ENCODE data around the gene C6orf89. TPM values are rescaled to one million over a fixed set of nuclear protein-coding genes. Genes with fewer than 3 reads are reported as not detected.
A peak's percentile ranks its signal among the peaks of the same experiment; 100 is the strongest.

C6orf89 gene
- polyA plus RNA-seq, 3 donors, result 19.2 to 37.5 (median 29.2) TPM

DNA sequence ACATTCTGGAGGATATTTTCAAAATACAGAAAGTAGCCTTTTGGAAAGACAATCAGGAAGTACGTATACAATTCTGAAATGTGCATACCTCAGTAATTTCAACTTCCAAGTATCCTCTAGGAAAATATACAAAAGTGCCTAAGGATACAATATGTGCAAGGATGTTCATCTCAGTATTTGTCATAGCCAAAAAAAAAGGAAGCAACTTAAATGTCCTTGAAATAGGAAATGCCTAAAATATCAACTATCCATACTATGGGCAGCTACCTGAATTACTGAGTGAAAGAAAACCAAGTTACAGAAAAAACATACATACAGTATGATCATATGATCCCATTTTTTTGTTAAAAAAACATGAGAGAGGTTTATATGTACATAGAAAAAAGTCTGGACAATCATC, 12.6 kb upstream of the C6orf89 start:
- Mint-ChIP-seq H3K4me3 (no peak overlapping the region), H3K36me3 (peaks cover 21 to 28% of the 10 kb centered on the region in 2 donors), H3K27ac (peak overlapping the region in 2 of 7 donors; percentile 19 to 98), H3K9me3 (peaks cover 0 to 4% (median 0%) of the 10 kb centered on the region in 7 donors), H3K4me1 (peaks cover 25% of the 10 kb centered on the region), H3K27me3 (ENCODE audit: low read depth in 3 of 3) (peaks cover 0 to 3% (median 2%) of the 10 kb centered on the region in 3 donors)
- intact Hi-C loops (cut with micrococcal nuclease), result no loop called here
- Histone ChIP-seq H2AFZ (ENCODE audit: insufficient read depth, low read depth, low read length, poor library complexity, severe bottlenecking) (peak overlapping the region; percentile 99), H3K4me1 (ENCODE audit: control insufficient read depth in 1 of 2, insufficient read depth in 2 of 2, low read length in 2 of 2) (peaks cover 15 to 23% of the 10 kb centered on the region in 2 donors), H3K4me3 (replicated peaks in 1 of 3; ENCODE audit: low read depth in 2 of 3, low read length in 3 of 3) (peak overlapping the region in 1 of 3 experiments; percentile 98), H3K9ac (ENCODE audit: insufficient read depth, low read length, poor library complexity, severe bottlenecking) (no peak overlapping the region), H4K20me1 (ENCODE audit: insufficient read depth, low read length) (no peaks in the 10 kb centered on the region), H3K27me3 (ENCODE audit: control insufficient read depth in 2 of 2, insufficient read depth in 2 of 2, low read length in 2 of 2) (no peaks in the 10 kb centered on the region), H3K4me2 (replicated peaks; ENCODE audit: extremely low read depth, low read length, poor library complexity, severe bottlenecking) (peak overlapping the region; percentile 93), H3K27ac (ENCODE audit: low read depth in 1 of 2, low read length in 2 of 2) (no peak overlapping the region), H3K36me3 (replicated peaks in 1 of 2; ENCODE audit: control insufficient read depth in 1 of 2, insufficient read depth in 2 of 2, low read length in 2 of 2) (peaks cover 12 to 27% of the 10 kb centered on the region in 2 donors), H3K9me3 (replicated peaks in 1 of 2; ENCODE audit: control insufficient read depth in 1 of 2, insufficient read depth in 1 of 2, low read length in 2 of 2) (no peaks in the 10 kb centered on the region), H3K79me2 (ENCODE audit: insufficient read depth, low read length) (peaks cover 53% of the 10 kb centered on the region)
- TF ChIP-seq CTCF (IDR thresholded peaks at IDR 0.05), result no peak
- no peak for DNase-seq
- no CpG with 5 or more reads among the region's 1 CpG for WGBS (ENCODE audit: insufficient coverage)

DNA sequence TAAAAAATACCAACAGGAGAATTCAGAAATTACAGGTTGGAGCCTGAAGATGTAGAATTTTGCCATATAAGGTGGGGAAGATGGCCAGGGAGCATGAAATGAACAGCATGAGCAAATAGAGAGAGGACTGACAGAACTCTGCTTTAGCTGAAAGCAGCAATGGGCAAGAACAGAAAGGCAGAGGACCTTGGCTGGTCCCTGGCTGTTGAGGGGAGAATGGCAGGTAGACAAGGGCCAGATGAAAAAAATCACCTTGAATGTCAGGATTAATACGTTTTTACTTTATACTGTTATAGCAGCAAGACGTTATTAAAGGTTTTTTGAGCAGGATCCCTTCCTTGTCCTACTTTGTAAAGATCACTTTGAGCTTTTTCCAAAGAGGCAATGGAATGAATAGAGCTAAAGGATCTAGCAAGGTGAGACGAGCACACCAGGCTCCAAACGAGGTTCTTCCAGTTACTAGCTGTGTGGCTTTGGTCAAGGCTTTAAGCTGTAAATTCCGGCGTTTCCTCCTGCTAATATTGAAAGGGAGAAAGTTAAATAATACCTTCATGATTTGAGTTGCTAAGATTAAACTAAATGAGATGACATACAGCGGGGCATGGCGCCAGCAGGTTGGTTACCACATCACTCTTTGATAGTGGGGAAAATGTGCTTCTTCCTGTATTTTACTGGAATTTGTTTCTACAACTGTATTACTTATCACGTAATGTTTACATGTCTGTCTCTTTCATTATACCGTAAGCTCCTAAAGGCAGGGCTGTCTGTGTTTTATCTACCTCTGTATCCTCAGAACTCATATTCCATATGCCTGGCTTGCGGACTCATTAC, 11.9 kb upstream of the C6orf89 start:
- Histone ChIP-seq H3K27ac (ENCODE audit: low read depth in 1 of 2, low read length in 2 of 2) (peak overlapping the region; percentile 54 to 97), H3K4me1 (ENCODE audit: control insufficient read depth in 1 of 2, insufficient read depth in 2 of 2, low read length in 2 of 2) (peaks cover 15 to 23% of the 10 kb centered on the region in 2 donors), H4K20me1 (ENCODE audit: insufficient read depth, low read length) (no peaks in the 10 kb centered on the region), H3K36me3 (replicated peaks in 1 of 2; ENCODE audit: control insufficient read depth in 1 of 2, insufficient read depth in 2 of 2, low read length in 2 of 2) (peaks cover 6 to 21% of the 10 kb centered on the region in 2 donors), H3K9ac (ENCODE audit: insufficient read depth, low read length, poor library complexity, severe bottlenecking) (peak overlapping the region; percentile 92), H3K27me3 (ENCODE audit: control insufficient read depth in 2 of 2, insufficient read depth in 2 of 2, low read length in 2 of 2) (no peaks in the 10 kb centered on the region), H2AFZ (ENCODE audit: insufficient read depth, low read depth, low read length, poor library complexity, severe bottlenecking) (peak overlapping the region; percentile 99), H3K4me3 (replicated peaks in 1 of 3; ENCODE audit: low read depth in 2 of 3, low read length in 3 of 3) (peak overlapping the region; percentile 90 to 98 (median 98)), H3K79me2 (ENCODE audit: insufficient read depth, low read length) (peaks cover 46% of the 10 kb centered on the region), H3K4me2 (replicated peaks; ENCODE audit: extremely low read depth, low read length, poor library complexity, severe bottlenecking) (peak overlapping the region; percentile 93), H3K9me3 (replicated peaks in 1 of 2; ENCODE audit: control insufficient read depth in 1 of 2, insufficient read depth in 1 of 2, low read length in 2 of 2) (no peaks in the 10 kb centered on the region)
- 20% methylated on average over 1 of the region's 11 CpGs for WGBS (ENCODE audit: insufficient coverage)
- H3K4me1 Mint-ChIP-seq, result peaks cover 25% of the 10 kb centered on the region
- H3K27me3 Mint-ChIP-seq (ENCODE audit: low read depth in 3 of 3), result peaks cover 0 to 3% (median 3%) of the 10 kb centered on the region in 3 donors
- no peak for TF ChIP-seq CTCF (IDR thresholded peaks at IDR 0.05)
- H3K27ac Mint-ChIP-seq, result peak overlapping the region; percentile 78 to 100 (median 98)
- intact Hi-C loops (cut with micrococcal nuclease), result loop anchor here in 1 of 2 donors (1.0 kb wide), 1 partner anchor 9 kb away; no protein-coding TSS in a partner anchor
- H3K4me3 Mint-ChIP-seq, result peak overlapping the region; percentile 94 to 100
- H3K9me3 Mint-ChIP-seq, result peaks cover 0 to 4% (median 0%) of the 10 kb centered on the region in 7 donors
- DNase-seq, result peak in 2 of 3 donors; percentile 21 to 36
- H3K36me3 Mint-ChIP-seq, result peaks cover 16 to 21% of the 10 kb centered on the region in 2 donors

Measured in CD14-positive monocyte (primary cell).